Stimulated activated naive CD4-positive, alpha-beta T cell (primary cell): Measurements from ENCODE around the gene AMPD2.
A peak's percentile ranks its signal among the peaks of the same experiment; 100 is the strongest.

Source experiments
- DNase-seq, 6 experiments: peaks; one replicate each; lab custom pipeline; 2025; lab: John Stamatoyannopoulos, UW

AMPD2 gene

GRCh38 chr1:109630898-109631512 is 11.4 kb downstream of the AMPD2 start:
- DNase-seq, result no peak

GRCh38 chr1:109631513-109632505 is 12.2 kb downstream of the AMPD2 start:
- no peak for DNase-seq

- DNase-seq, result no peak
Observed at GRCh38 chr1:109632671-109633346, 13.2 kb downstream of the AMPD2 start.

GRCh38 chr1:109634292-109634691 is 14.7 kb downstream of the AMPD2 start:
- no peak for DNase-seq

- peak in 2 of 6 experiments; percentile 13 to 26 for DNase-seq
Observed at GRCh38 chr1:109634771-109635750, 15.4 kb downstream of the AMPD2 start.

- DNase-seq, result no peak
Observed at GRCh38 chr1:109635862-109636200, 16.2 kb downstream of the AMPD2 start.

- no peak for DNase-seq
Observed at GRCh38 chr1:109636201-109636952, 16.7 kb downstream of the AMPD2 start.

- no peak for DNase-seq
Observed at GRCh38 chr1:109637446-109637845, 17.8 kb downstream of the AMPD2 start.

GRCh38 chr1:109639063-109639840 is 19.6 kb downstream of the AMPD2 start:
- DNase-seq, result no peak

GRCh38 chr1:109639841-109640184 is 20.2 kb downstream of the AMPD2 start:
- DNase-seq, result no peak

GRCh38 chr1:109640285-109640865 is 20.7 kb downstream of the AMPD2 start:
- DNase-seq, result peak; percentile 59 to 89 (median 82)

GRCh38 chr1:109641078-109641740 is 21.6 kb downstream of the AMPD2 start:
- DNase-seq, result no peak

GRCh38 chr1:109641861-109642260 is 22.2 kb downstream of the AMPD2 start:
- no peak for DNase-seq

GRCh38 chr1:109642626-109643025 is 23.0 kb downstream of the AMPD2 start:
- DNase-seq, result no peak

GRCh38 chr1:109643385-109644230 is 24.0 kb downstream of the AMPD2 start:
- peak; percentile 62 to 86 (median 79) for DNase-seq

GRCh38 chr1:109644670-109645069 is 25.0 kb downstream of the AMPD2 start:
- DNase-seq, result no peak

- no peak for DNase-seq
Observed at GRCh38 chr1:109649491-109649914, 29.9 kb downstream of the AMPD2 start.

GRCh38 chr1:109650609-109651008 is 31.0 kb downstream of the AMPD2 start:
- no peak for DNase-seq
